C1 segment of cervical spinal cord (tissue), 14 donors: Measurements from ENCODE around the gene DGCR6.
"Not testable (repeated sequence)": the region's sequence is repeated elsewhere in the genome, so short reads cannot be mapped to it uniquely, and the experiment has no call there.

Source experiments
- DNase-seq, 14 donors: peaks; one replicate each; lab custom pipeline; 2025; lab: John Stamatoyannopoulos, UW

Gene DGCR6

GRCh38 chr22:18931905-18932652 is 26.0 kb downstream of the DGCR6 start:
- DNase-seq = no peak

GRCh38 chr22:18933914-18934313 is 27.8 kb downstream of the DGCR6 start:
- no peak for DNase-seq

GRCh38 chr22:18934688-18935087 is 28.6 kb downstream of the DGCR6 start:
- DNase-seq = not testable (repeated sequence)

DNA sequence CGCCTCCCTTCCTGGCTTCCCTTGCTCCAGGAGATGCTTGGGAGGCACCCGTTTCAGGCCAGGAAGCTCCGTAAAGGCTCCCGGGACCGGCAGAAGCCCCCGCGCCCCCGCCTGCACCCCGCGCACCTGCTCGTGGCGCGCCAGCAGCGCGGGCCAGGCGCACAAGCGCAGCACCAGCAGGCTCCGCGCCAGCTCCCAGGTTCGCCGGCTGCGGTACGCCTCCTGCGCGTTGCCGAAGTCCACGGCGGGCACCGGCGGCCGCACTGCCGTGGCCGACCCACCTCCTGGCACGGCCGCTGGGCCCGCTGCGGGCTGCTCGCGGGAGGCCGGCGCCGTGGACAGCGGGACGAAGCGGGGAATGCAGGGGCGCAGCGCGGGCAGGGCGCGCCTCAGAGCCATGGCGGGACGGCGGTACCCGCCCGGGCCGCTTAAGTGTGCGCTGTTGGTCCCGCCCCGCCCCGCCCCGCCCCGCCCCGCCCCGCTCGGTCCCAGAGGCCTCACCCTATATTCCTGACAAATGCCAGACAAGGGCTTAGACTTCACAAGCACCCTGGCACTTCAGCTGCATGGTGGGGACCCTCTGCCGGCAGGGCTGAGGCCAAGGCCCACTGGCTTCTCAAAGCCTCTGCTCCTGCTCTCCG is 29.9 kb downstream of the DGCR6 start, which contains the start of gene PRODH:
Gene PRODH (minus strand): TSS at position 405 of the 641 bp plus-strand sequence. CDS start 6 bp downstream, at position 399.
- DNase-seq = no peak

DNA sequence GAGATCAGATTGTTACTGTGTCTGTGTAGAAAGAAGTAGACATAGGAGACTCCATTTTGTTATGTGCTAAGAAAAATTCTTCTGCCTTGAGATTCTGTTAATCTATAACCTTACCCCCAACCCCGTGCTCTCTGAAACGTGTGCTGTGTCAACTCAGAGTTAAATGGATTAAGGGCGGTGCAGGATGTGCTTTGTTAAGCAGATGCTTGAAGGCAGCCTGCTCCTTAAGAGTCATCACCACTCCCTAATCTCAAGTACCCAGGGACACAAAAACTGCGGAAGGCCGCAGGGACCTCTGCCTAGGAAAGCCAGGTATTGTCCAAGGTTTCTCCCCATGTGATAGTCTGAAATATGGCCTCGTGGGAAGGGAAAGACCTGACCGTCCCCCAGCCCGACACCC is 32.6 kb downstream of the DGCR6 start:
- not testable (repeated sequence) for DNase-seq

- DNase-seq = not testable (repeated sequence)
Observed at GRCh38 chr22:18947105-18947504, 41.0 kb downstream of the DGCR6 start.

DNA sequence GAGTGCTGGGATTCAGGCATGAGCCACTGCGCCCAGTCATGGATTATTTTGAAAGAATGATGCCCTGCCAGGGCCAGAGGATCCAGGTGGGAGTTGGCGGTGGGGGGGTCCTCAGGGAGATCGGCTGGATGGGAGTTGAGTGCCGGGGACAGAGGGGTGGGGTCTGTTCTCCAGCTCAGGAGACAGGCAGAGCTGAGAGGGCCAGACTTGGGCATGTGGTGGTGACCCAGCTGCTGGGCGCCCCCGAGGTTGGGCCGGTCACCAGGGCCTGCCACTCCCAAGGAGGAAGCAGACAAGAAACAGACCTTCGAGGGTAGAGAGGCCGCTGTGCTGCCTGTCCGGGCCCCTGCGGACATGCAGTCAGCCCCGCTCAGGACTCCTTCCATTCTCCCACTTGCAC is 41.8 kb downstream of the DGCR6 start:
- no peak for DNase-seq

DNA sequence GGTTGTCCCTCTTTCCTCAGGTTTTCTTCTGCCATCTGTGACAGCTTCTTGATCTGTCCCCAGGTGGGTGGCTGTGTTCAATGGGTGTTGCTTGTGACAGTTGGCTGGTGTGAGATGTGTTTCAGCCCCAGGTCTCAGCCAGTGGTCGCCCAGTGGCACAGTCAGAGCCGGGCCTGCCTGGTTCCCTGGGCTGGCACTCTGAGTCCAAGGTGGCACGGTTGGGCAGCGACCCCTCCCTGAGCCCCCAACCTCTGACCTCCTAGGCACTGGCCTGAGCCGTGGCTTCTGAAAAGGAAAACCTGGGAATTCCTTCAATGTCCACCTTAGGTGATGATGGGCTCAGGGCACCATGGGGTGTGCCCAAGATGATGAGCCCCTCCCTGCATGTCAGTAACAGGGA is 44.0 kb downstream of the DGCR6 start:
- no peak for DNase-seq

- no peak for DNase-seq
Observed at GRCh38 chr22:18952022-18952421, 45.9 kb downstream of the DGCR6 start.

DNA sequence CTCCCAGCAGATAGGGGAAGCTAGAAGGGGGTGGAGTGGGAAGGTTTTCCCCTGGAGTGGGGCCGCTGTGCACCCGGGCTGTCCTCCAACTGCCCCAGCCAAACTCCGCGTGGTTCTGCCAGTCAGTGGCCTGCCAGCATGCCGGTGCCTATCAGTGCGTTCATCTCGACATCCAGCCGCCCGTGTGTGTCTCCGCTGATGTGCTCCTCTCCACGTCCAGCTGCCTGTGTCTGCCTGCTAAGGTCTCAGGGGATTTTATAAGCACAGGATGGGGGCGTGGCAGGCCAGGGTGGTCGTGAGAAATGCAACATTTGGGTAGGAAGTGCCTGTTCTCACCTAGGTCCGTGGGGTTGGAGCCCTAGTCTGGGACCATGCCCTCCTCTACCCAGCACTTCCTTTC is 47.0 kb downstream of the DGCR6 start:
- DNase-seq = not testable (repeated sequence)

DNA sequence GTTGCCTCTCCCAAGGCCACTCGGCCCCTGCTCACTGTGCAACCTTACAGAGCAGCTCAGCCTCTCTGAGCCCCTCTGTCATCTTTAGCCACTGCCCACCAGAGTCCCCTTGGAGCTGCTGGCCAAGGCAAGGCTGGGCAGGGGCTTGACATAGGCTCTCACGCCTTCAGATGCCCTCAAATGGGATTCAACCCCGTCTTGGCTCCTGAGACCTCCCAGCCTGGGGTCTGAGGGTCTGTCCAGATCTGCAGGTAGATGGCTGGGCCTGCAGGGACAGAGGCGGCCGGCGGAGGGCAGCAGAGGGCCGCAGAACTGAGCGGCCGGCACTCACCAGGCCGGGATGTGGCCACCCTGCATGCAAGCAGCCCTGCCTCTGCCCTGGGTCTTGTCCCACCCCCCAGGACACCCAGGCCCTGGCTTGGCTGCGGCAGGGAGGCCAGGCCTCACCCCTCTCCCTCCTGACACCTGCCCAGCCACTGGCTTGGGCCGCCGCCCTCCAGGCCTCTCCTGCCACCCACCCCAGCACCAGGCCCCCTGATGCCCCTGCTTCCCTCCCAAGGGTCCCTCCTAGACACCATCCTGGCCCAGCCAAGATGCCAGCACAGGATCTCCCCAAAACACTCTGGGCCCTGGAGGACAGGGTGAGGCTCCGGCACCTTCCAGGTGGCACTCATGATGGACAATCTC is 48.3 kb downstream of the DGCR6 start:
- peak in 10 of 14 donors; percentile 18 to 75 (median 30) for DNase-seq

- no peak for DNase-seq
Observed at GRCh38 chr22:18954990-18955571, 49.0 kb downstream of the DGCR6 start.

- DNase-seq = no peak
Observed at GRCh38 chr22:18955696-18956095, 49.6 kb downstream of the DGCR6 start.

GRCh38 chr22:18956121-18956895 is 50.2 kb downstream of the DGCR6 start:
- DNase-seq = not testable (repeated sequence)

GRCh38 chr22:18956956-18957355 is 50.8 kb downstream of the DGCR6 start:
- not testable (repeated sequence) for DNase-seq

- DNase-seq = not testable (repeated sequence)
Observed at GRCh38 chr22:18957621-18958320, 51.7 kb downstream of the DGCR6 start.

- peak in 3 of 14 donors; percentile 8 to 34 (median 23) for DNase-seq
Observed at GRCh38 chr22:18958321-18958705, 52.2 kb downstream of the DGCR6 start.

DNA sequence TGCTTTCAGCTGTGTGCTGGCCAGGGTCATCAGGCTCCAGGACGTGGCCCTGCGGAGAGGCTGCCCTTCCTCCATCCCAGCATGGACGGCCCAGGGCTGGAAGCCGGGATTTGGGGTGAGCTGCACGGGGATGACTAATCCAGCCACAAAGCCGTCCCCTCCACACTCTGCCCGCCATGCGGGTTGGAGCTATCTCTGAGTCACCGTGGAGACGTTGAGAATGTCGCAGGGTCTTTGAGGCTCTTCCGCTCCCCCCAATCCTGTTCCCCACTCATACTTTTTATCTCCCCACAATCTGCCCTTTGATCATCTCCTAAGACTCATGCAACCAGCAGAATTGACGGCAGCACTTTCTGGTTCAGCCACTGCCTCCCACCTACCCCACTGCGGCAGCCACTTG is 52.6 kb downstream of the DGCR6 start:
- not testable (repeated sequence) for DNase-seq

- not testable (repeated sequence) for DNase-seq
Observed at GRCh38 chr22:18959266-18959665, 53.1 kb downstream of the DGCR6 start.

GRCh38 chr22:18959741-18960140 is 53.6 kb downstream of the DGCR6 start:
- not testable (repeated sequence) for DNase-seq
